HG03159 (cell line): ENCODE results near the gene IZUMO4.
A peak's percentile ranks its signal among the peaks of the same experiment; 100 is the strongest.
"Not testable (repeated sequence)": the region's sequence is repeated elsewhere in the genome, so short reads cannot be mapped to it uniquely, and the experiment has no call there.

ENCODE experiments used
- ATAC-seq: cut with Tn5 transposase; IDR thresholded peaks from one replicate; pipeline ENCODE4 v1.9.1; 2021; ENCODE audit warnings: mild to moderate bottlenecking, moderate library complexity; ENCODE audit not compliant: unreplicated experiment

The IZUMO4 gene

DNA sequence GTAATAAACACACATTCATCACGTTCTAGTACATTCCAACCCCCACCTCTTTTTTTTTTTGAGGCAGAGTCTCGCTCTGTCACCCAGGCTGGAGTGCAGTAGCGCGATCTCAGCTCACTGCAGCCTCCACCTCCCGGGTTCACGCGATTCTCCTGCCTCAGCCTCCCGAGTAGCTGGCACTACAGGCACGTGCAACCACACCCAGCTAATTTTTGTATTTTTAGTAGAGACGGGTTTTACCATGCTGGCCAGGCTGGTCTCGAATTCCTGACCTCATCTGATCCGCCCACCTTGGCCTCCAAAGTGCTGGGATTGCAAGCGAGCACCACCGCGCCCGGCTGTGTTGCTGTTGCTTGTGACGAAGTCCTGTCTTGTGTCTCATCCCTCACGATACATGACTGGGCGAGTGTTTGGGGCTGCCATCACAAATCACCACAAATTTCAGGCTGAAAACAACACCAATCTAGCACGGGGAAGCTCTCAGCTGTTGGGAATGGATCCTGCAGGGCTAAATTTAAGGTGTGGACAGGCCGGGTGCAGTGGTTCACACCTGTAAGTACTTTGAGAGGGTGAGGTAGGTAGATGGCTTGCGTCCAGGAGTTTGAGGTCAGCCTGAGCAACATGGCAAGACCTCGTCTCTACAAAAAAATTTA is 16.3 kb upstream of the IZUMO4 start:
- ATAC-seq: no peak

DNA sequence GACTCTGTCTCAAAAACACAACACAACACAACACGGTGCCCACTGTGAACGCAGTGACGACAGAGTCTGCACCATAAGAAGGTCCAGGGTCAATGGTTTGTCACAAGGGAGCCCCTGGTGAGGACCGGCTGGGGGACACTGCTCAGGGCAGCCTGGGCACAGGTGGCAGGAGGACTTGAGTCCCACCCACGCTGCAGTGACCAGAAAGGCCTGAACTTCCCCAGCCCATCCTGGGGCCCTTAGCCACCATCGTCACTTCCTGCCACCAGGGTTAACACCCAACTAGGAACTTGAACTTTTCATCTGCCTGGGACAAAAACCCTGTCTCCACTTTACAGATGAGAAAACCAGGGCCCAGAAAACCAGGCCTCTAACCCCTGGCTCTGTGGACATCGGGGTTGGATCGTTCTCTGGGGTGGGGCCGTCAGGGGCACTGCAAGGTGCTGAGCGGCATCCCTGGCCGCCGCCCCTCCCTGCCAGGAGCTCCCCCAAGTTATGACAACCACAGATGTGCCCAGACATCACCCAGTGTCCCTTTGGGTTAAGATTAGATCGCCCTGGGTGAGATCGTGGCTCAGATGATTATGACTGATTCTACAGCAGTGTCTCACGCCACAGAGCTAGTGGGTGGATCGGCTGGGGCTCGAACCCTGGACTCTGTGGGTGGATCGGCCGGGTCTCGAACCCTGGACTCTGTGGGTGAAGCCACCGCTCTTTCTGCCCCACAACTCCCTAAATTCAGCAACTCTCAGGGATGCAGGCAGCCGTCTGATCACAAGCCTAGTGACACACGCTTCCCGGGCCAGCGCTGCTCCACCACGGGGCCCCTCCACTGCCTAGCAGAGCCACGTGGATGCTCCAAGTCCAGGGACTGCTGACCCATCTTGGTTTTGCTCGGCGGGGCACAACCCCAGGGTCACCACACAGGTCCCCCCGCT is 14.6 kb upstream of the IZUMO4 start:
- no peak for ATAC-seq

DNA sequence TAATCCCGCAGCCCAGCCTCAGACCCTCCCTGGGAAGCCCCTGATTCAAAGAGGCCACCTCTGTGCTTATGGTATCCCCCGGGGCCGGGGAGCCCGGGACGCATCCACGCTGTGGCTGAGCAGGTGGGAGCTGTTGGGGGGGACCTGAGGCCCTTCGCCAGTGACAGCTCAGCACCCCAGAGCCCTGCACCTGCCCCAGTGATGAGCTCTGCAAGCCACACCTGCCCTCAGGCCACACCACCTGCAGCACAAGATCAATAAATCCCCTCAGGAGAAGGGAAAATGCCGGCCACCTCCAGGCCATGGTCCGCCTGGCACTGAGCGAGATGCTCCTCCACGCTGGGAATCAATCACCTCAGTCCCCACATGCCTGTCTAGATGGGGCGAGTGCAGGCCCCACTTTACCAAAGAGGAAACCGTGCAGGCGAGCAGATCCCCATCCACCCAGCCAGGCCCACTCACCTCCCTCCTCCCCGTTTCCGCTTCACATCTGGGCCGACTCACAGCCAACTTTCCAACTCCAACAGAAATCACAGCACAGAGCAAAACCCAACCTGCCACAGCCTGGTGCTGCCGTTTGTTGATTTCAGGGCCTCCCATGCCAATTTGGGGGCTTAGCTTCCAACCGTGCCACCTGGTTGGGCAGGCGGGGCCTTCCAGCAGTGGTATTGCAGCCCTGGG is 13.4 kb upstream of the IZUMO4 start:
- ATAC-seq: no peak

DNA sequence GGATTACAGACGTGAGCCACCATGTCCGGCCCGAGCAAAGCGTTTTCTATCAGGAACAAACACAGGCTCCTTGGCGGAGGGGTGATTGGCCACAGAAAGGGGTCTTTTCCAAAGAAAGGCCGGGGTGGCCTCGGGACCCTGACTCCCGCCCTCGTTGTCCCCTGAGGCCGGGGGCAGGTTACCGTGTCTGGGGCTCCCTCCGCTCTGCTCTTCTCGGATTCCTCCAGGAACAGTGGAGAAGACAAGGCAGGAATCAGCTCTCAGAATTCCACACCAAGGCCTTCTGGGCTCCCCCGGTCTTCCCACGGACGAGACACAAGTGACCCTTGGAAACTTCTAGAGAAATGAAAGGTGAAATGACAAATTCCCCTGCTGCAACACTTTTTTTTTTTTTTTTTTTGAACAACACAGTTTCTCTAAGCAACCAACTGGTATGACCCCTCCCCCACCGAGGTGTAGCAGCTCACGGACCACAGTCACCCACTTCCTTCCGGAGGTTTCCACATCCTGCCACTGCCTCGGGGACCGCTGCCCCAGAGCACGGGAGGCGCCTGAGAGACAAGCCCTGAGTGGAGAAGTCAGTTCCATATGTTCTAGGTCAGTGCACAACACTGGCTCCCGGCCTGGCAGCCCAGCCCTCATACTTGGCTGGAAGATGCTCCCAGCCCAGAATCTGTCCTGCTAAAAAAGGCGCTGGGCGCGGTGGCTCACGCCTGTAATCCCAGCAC is 11.6 kb upstream of the IZUMO4 start:
- peak; percentile 40 for ATAC-seq

DNA sequence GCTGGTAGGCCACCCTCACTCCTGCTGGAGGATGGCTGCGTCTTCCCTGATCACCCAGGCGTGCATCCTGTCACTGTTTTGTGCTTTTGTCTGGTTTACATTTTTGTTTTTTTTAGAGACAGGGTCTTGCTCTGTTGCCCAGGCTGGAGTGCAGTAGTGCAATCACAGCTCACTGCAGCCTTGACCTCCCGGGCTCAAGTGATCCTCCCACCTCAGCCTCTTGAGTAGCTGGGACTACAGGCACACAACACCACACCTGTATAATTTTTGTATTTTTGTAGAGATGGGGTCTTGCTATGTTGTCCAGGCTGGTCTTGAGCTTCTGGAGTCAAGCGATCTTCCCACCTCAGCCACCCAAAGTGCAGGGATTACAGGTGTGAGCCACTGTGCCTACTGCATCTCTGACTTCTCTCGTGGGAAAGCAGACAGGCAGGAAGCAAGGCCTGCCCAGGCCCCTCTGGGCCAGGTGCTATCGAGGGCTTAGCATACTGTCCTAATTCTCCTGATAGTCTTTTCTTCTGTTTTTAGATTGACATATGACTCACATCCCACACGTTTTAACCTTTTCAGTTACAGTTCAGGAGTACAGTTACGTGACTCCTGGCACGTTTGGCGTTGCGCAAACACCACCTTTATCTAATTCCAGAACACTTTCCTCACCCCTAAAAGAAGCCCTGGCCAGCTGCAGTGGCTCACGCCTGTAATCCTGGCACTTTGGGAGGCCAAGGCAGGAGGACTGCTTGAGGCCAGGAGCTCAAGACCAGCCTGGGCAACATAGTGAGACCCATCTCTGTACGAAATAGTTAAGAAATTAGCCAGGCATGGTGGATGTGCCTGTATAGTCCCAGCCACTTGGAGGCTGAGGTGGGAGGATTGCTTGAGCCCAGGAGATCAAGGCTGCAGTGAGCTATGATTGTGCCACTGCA is 9.8 kb upstream of the IZUMO4 start:
- not testable (repeated sequence) for ATAC-seq

DNA sequence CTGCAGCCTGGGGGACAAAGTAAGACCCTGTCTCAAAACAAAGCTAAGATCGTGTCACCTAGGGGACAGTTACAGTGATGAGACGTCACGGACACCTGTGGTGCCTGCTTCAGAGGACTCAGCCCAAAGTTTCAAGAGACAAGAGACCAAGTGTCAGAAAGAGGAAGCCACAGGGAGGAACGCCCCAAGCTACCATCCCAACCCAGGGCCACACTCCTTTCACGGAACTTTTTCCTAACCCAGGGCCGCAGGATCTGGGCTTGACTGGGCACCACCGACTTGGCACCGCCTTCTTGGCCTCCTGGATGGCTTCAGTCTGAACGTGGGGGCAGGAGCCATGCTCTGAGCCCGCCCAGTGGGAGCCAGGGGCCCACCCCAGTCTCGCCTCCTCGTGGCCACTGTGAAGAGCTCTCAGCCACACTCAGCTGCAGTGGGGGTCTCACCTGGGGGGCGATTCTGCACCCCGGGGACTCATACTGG is 9.1 kb upstream of the IZUMO4 start:
- ATAC-seq: peak; percentile 27

DNA sequence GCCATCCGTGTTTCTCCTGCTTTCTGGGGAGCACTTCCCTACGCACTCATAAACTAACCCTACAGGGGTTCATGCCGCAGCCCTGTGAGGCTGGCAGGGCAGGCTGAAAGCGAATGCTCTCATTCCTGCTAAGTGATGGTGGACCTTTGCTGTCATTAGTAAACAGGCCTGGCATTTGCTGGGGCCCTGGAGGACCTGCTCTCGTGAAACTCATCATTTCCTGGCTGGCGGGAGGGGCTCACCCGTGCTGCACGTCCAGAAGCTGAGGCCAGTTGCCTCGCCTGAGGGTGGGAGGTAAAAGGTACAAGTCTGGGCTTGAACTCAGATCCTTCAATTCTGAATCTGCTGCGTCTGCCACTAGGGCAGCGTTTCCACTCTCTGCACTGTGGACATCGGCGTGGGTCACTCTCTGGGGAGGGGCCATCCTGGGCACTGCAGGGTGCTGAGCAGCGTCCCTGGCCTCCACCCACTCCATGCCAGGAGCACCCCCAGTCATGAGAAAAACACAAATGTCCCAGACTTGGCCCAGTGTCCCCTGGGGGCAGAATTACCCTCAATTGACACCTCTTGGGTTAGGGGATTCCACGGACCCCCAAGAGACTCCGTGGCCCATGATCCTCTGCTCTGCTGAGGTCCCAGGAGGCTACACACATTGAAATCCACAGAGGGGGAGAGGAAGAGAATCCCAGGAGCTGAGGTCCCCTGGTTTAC is 7.6 kb upstream of the IZUMO4 start:
- no peak for ATAC-seq

DNA sequence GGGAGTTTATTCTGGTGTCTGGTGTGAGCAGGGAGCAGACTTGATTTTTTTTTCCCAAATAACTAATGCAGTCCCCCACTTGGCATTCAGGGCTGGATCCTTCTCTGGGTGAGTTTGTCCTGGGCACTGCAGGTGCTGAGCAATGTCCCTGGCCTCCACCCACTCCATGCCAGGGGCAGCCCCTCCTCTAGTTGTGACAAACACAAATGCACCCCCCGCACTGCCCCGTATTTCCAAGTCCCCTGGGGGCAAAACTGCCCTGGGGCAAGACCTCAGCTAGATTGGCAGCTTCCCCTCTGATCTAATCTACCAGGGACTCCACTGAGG is 7.0 kb upstream of the IZUMO4 start:
- no peak for ATAC-seq

DNA sequence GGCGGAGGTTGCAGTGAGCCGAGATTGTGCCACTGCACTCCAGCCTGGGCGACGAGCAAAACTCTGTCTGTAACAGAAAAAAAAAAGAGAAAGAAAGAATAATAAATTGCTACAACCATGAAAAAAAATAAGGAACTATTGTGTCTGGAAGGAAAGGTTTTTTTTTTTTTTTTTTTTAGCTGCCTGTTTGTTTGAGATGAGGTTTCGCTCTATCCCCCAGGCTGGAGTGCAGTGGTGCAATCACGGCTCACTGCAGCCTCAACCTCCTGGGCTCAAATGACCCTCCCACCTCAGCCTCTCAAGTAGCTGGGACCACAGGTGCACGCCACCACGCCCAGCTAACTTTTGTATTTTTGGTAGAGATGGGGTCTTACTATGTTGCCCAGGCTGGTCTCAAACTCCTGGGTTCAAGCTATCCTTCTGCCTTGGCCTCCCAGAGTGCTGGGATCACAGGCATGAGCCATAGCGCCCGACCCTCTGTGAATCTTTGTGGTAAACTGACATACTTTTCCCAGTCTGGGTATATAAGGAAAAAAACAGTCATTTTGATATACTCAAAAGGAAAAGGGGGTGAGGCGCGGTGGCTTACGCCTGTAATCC is 4.7 kb upstream of the IZUMO4 start:
- ATAC-seq: not testable (repeated sequence)

DNA sequence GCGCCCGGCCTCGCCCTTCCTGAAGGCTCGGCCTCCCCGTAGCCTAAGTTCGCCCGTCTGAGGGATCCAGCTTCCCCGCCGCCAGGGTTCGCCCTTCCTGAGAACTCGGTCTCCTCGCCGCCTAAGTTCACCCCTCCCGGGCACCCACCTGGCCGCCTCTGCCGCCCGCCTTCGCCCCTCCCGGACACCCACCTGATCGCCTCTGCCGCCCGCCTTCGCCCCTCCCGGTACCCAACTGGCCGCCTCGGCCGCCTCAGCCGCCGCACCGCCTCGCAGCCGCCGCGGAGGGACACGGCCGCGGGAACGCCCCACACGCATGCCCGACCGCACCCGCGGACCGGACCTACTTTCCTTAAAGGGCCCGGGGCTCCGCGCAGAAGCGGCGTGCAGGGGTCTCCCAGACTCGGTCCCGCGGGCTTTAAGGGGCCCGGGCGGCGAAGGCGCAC is 658 bp upstream of the IZUMO4 start, which contains the start of gene MOB3A:
Gene MOB3A, minus strand, starts transcription at position 293 of the 446 bp plus-strand sequence. CDS start 17,766 bp downstream, outside the sequence.
- peak; percentile 35 for ATAC-seq

DNA sequence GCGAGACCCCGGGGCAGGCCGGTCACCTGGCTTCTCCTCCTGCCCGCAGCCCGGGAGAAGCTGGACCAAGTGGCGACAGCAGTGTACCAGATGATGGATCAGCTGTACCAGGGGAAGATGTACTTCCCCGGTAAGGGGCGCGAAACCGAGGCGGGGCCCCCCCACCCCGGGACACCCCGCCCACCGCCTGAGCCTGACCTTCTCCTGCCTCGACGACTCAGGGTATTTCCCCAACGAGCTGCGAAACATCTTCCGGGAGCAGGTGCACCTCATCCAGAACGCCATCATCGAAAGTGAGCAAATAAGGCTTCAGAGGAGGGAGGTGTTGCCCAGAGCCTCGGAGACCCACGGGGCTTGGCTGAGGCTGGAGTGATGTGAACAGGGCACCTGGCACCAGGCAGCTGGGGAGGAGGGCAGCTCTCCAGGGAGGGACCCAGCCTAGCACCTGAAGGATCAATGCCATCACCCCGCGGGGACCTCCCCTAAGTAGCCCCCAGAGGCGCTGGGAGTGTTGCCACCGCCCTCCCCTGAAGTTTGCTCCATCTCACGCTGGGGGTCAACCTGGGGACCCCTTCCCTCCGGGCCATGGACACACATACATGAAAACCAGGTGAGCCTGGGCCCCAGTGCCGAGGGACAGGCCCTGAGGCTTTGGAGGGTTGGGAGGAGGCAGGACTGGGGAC is 629 bp downstream of the IZUMO4 start:
- ATAC-seq: no peak

DNA sequence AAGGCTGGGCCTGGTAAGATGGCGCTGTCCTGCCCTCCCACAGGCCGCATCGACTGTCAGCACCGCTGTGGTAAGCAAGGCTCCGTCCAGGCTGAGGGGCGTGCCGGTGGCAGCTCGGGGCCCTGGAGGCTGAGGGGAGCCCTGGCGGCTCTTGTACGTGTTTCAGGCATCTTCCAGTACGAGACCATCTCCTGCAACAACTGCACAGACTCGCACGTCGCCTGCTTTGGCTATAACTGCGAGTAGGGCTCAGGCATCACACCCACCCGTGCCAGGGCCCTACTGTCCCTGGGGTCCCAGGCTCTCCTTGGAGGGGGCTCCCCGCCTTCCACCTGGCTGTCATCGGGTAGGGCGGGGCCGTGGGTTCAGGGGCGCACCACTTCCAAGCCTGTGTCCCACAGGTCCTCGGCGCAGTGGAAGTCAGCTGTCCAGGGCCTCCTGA is 1.2 kb downstream of the IZUMO4 start:
- ATAC-seq: no peak

DNA sequence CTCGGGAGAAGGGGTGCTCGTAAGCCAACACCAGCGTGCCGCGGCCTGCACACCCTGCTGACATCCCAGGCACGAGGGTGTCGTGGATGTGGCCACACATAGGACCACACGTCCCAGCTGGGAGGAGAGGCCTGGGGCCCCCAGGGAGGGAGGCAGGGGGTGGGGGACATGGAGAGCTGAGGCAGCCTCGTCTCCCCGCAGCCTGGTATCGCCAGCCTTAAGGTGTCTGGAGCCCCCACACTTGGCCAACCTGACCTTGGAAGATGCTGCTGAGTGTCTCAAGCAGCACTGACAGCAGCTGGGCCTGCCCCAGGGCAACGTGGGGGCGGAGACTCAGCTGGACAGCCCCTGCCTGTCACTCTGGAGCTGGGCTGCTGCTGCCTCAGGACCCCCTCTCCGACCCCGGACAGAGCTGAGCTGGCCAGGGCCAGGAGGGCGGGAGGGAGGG is 2.4 kb downstream of the IZUMO4 start:
- no peak for ATAC-seq

DNA sequence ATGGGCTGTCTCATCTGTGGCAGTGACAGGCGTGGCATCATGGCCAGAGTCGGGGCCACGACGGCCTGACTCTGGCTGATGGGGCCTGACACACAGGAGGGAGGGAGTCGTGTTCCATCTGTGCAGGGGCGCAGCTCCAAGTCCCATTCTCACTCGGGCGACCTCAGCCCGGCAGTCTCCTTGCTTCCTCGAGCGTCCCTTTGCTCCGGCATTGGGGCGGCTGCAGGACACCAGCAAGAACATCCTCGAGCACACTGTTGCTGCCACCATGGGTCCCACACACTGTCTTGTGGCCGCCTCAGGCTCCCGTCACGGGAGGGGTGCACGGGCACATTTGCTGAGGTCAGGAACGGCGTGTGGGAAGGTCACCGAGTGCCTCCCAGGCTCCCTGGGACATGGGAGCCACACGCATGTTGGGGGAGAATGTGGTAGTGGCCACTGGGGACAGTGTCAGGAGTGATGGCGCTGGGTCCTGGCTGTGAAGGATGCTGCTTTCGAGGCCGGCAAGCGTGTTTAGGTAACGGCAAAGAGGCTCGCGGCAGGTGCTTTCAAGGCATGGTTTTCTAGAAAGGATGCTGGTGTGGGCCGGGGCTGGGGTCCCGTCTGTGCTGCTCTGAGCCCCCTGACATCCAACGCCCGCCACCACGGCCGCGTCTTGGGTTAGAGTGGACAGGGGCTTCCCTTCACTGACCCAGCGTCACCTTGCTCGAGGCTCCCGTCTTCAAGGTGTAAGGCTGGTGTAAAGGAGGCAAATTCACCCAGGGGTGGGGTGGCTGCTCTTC is 3.4 kb downstream of the IZUMO4 start:
- no peak for ATAC-seq

DNA sequence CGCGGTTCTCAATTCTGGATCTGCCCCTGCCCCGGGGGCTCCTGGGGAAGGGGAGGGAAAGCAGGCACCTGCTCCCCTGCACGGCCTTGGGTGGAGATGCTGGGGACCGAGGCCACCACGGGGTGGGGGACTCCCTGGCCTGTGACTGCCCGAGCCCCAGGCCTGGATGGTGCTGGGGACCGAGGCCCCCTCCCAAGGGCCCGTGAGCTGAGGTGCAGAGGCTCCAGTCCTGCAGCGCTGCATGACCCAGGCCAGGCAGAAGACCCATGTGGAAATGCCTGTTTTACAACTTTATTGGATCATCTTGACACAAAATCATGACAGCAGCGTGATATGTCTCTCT is 4.0 kb downstream of the IZUMO4 start:
- ATAC-seq: no peak

DNA sequence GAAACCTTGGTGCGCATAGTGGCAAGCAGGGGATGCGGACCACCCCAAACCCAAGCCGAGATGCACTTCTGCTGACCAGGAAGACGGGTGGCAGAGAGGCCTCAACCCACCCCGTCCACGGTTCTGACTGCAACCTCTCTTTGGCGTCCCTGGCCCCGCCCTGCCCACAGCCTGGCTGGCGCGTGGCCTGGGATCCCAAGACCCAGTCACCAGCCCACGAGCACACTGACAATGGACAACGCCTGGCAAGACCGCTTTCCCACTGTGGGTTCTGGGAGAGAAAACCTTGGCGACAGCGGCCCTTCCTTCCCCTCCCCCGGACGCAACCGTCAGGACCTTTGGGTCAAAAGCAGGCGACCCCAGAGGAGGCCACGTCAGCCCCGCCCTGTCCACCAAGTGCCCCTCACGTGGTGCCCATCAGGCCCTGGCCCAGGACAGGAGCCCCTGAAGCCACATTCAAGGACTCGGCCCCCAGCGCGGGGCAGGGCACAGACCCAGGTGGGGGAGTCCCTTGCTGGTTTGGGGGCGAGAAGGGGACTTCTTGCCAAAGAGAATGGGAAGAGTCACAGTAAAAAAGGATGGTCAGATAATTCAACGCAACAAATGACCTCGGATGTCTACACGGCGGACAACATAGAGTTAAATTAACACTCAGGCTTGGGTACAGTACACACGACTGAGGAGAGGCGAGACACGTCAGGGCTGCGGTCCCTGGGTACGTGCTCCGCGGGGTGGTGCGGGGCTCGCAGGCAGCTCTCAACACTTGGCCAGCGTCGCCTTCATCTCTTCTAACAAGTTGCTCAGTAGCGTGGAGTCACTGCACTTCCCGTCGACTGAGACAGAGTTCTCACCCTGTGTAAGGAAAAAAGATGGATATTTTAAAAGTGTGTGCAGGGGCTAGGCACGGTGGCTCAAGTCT is 5.0 kb downstream of the IZUMO4 start:
- ATAC-seq: no peak
